ENCODE results near the gene PARP11. TPM values are rescaled to one million over a fixed set of nuclear protein-coding genes. Genes with fewer than 3 reads are reported as not detected.

The PARP11 gene
- total and polyA plus RNA-seq, 3 donors from 2014 or later = 16.8 to 20.6 (median 20.5) TPM

DNA sequence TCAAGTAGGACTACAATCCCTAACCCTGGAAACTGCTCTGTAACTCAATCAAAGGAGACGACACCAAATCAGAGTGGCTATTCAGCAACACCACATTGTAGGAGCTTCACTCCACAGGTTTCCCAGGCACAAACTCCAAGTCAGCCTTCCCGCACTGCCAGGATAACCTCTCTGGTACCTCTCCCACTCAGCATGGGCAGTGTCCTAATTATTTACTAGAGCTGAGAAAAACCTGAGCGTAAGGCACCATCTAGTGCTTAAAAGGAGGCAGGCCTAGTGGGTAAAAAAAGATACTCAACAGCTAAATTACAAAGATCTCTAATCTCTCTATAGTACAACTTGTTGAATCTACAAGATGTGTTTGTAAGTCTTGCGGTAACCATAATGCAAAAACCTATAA lies 36.1 kb downstream of the PARP11 start:
- WGBS, 2 donors = 61 to 67% methylated on average over 4 of the region's 4 CpGs
- Histone ChIP-seq H3K4me3 (no peak overlapping the region), H3K9me3 (no peaks in the 10 kb centered on the region), H3K36me3 (ENCODE audit: low read depth, missing control alignments) (no peaks in the 10 kb centered on the region), H3K27ac (peak overlapping the region in 1 of 2 donors; percentile 3), H3K27me3 (no peaks in the 10 kb centered on the region), H3K4me1 (peaks cover 33% of the 10 kb centered on the region)
- intact Hi-C loops (cut with DNase I; ENCODE audit: low total_unique reads) = no loop called here
- TF ChIP-seq, protein P1, sequence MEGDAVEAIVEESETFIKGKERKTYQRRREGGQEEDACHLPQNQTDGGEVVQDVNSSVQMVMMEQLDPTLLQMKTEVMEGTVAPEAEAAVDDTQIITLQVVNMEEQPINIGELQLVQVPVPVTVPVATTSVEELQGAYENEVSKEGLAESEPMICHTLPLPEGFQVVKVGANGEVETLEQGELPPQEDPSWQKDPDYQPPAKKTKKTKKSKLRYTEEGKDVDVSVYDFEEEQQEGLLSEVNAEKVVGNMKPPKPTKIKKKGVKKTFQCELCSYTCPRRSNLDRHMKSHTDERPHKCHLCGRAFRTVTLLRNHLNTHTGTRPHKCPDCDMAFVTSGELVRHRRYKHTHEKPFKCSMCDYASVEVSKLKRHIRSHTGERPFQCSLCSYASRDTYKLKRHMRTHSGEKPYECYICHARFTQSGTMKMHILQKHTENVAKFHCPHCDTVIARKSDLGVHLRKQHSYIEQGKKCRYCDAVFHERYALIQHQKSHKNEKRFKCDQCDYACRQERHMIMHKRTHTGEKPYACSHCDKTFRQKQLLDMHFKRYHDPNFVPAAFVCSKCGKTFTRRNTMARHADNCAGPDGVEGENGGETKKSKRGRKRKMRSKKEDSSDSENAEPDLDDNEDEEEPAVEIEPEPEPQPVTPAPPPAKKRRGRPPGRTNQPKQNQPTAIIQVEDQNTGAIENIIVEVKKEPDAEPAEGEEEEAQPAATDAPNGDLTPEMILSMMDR (IDR thresholded peaks at IDR 0.05) = no peak
- no peak for TF ChIP-seq POLR2A (IDR thresholded peaks at IDR 0.05)
- no peak for DNase-seq

DNA sequence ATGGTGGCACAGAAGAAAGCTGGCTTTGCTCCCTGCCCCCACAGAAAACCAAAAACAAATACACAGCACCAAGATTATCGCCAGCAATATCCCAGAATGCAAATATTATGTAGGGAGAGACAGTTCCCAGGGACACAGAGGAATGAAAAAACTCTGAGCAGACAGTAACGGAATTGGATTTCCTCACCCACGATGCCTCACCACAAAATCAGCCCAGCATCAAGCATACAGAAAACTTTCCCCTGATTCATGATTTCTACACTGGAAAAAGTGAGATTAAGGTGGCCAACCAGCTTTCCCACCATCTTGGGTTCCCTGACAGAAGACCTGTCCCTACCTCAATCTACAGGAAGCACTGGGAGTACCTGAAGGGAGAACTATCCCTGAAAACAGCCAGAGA lies 36.6 kb downstream of the PARP11 start:
- peaks cover 33% of the 10 kb centered on the region for H3K4me1 ChIP-seq
- TF ChIP-seq, protein P1 (IDR thresholded peaks at IDR 0.05) = no peak
- TF ChIP-seq POLR2A (IDR thresholded peaks at IDR 0.05) = no peak
- no peak for DNase-seq

DNA sequence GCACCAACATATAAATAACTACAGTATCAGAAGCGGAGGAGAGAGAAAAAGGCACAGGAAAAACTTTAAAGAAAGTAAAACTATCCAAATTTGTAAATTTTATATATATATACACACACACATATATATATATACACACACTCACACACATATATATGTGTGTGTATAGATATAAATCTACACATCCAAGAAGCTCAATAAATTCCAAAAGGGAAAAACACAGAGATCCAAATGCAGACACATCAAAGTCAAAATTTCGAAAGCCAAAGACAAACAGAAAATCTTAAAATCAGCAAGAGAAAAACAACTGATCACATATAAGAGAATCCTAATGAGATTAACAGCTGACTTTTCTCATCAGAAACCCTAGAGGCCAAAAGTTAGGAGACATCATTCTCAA lies 37.3 kb downstream of the PARP11 start:
- Histone ChIP-seq H3K4me3 (no peak overlapping the region), H3K4me1 (peaks cover 32% of the 10 kb centered on the region), H3K27me3 (no peaks in the 10 kb centered on the region), H3K9me3 (no peaks in the 10 kb centered on the region), H3K27ac (no peak overlapping the region), H3K36me3 (ENCODE audit: low read depth, missing control alignments) (no peaks in the 10 kb centered on the region)
- TF ChIP-seq POLR2A (IDR thresholded peaks at IDR 0.05) = no peak
- TF ChIP-seq, protein P1 (IDR thresholded peaks at IDR 0.05) = no peak
- intact Hi-C loops (cut with DNase I; ENCODE audit: low total_unique reads) = no loop called here
- DNase-seq = no peak
- WGBS, 2 donors = 89 to 96% methylated on average over 2 of the region's 2 CpGs

More for the DNA sequence above, 36.6 kb downstream of the PARP11 start:
- Histone ChIP-seq H3K4me3 (no peak overlapping the region), H3K27ac (peak overlapping the region in 1 of 2 donors; percentile 3), H3K36me3 (ENCODE audit: low read depth, missing control alignments) (no peaks in the 10 kb centered on the region), H3K27me3 (no peaks in the 10 kb centered on the region), H3K9me3 (no peaks in the 10 kb centered on the region)
- WGBS, 2 donors = 62 to 87% methylated on average over 3 of the region's 3 CpGs
- intact Hi-C loops (cut with DNase I; ENCODE audit: low total_unique reads) = no loop called here

DNA sequence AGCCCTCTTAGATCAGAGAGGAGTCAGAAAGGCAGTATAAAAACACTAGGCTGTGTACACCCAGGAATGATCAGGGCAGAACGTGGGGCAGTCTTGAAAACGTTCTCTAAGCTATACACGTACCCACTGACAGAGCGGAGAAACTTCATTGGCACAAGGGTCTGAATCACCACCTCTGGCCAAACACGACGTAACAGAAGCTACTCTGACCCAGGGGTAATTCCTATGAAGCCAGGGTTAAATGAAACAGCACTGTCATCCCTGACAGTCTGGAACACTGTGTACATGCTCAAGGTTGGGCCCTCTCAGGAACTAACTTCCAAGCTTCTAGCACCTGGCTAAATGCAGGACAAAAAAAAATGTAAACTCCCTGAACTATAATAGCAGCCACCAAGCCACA lies 38.4 kb downstream of the PARP11 start:
- intact Hi-C loops (cut with DNase I; ENCODE audit: low total_unique reads) = no loop called here
- TF ChIP-seq POLR2A (IDR thresholded peaks at IDR 0.05) = no peak
- TF ChIP-seq, protein P1 (IDR thresholded peaks at IDR 0.05) = no peak
- no peaks in the 10 kb centered on the region for H3K36me3 ChIP-seq (ENCODE audit: low read depth, missing control alignments)
- peak overlapping the region; percentile 15 to 58 for H3K27ac ChIP-seq
- H3K4me1 ChIP-seq = peaks cover 30% of the 10 kb centered on the region
- 32 to 35% methylated on average over 5 to 6 of the region's 6 CpGs for WGBS, 2 donors
- H3K9me3 ChIP-seq = no peaks in the 10 kb centered on the region
- DNase-seq = no peak
- H3K4me3 ChIP-seq = no peak overlapping the region
- H3K27me3 ChIP-seq = no peaks in the 10 kb centered on the region

DNA sequence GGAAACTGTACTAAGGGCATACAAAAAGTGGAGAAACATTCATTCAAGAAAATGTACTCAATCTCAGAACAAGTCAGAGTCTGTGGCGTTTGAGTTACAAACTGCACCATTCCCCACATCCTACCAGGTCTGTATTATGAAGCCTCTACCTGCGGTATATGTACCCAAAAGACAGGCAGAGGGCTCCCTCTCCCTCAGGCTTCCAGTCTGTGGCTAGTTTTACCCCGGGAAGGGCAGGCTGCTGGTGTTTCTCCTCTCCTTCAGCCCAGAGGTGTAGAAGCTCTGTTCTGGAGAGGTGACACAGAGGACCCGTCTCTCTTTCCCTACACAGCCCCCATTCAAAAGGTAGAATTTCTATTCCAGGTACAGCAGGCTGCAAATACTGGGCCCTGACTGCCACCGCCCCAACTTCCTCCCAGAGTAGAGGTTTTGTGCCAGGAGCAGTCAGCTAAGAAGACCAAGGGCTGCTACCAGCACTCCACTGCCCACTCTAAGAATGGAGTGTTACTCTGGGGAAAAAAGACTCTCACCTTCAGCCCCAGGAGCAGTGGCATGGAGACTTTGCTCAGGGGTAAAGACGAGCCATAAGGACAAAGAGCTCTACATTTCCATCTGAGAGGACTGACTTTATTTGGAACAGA lies 39.4 kb downstream of the PARP11 start:
- Histone ChIP-seq H3K4me3 (no peak overlapping the region), H3K9me3 (no peaks in the 10 kb centered on the region), H3K27me3 (no peaks in the 10 kb centered on the region), H3K36me3 (ENCODE audit: low read depth, missing control alignments) (no peaks in the 10 kb centered on the region), H3K4me1 (peaks cover 30% of the 10 kb centered on the region), H3K27ac (peak overlapping the region; percentile 15 to 71)
- intact Hi-C loops (cut with DNase I; ENCODE audit: low total_unique reads) = no loop called here
- no peak for DNase-seq
- TF ChIP-seq, protein P1 (IDR thresholded peaks at IDR 0.05) = no peak
- no peak for TF ChIP-seq POLR2A (IDR thresholded peaks at IDR 0.05)
- WGBS, 2 donors = 86% methylated on average over 6 of the region's 6 CpGs
